Stimulated activated naive B cell treated with anti-CD40 and anti-IgM and Interleukin-4, amounts not matched to agents 10 μg/mL and 1 μg/mL and 100 μg/mL, for 72 hours (primary cell): ENCODE measurements around the gene CYP27A1.
A peak's percentile ranks its signal among the peaks of the same experiment; 100 is the strongest.

ENCODE experiments used
- ATAC-seq, 2 donors: fragments of 150-1000 bp; cut with Tn5 transposase; replicated peaks; 2 replicates each; pipeline ENCODE4 v1.10.0; 2021; ENCODE audit warnings: moderate library complexity in 1 of 2
- DNase-seq: peaks from one replicate; pipeline ENCODE4 v3.0.0; 2021
- H3K27ac Mint-ChIP-seq: one replicate; pipeline ENCODE4 v1.8.0; 2022; ENCODE audit warnings: mild to moderate bottlenecking, mixed read lengths
- H3K27me3 Mint-ChIP-seq, 2 donors: one replicate each; pipeline ENCODE4 v1.8.0; 2022; ENCODE audit warnings: mixed read lengths in 2 of 2
- H3K36me3 Mint-ChIP-seq, 2 donors: one replicate each; pipeline ENCODE4 v1.8.0; 2022; ENCODE audit warnings: mixed read lengths in 2 of 2, mild to moderate bottlenecking in 1 of 2
- H3K4me1 Mint-ChIP-seq, 2 donors: one replicate each; pipeline ENCODE4 v1.8.0; 2022; ENCODE audit warnings: mixed read lengths in 2 of 2, mild to moderate bottlenecking in 1 of 2
- H3K4me3 Mint-ChIP-seq, 2 donors: one replicate each; pipeline ENCODE4 v1.8.0; 2022; ENCODE audit warnings: mild to moderate bottlenecking in 2 of 2, mixed read lengths in 2 of 2, moderate library complexity in 1 of 2
- H3K9me3 Mint-ChIP-seq, 2 donors: one replicate each; pipeline ENCODE4 v1.8.0; 2022; ENCODE audit warnings: mixed read lengths in 2 of 2, mild to moderate bottlenecking in 1 of 2

Gene CYP27A1

DNA sequence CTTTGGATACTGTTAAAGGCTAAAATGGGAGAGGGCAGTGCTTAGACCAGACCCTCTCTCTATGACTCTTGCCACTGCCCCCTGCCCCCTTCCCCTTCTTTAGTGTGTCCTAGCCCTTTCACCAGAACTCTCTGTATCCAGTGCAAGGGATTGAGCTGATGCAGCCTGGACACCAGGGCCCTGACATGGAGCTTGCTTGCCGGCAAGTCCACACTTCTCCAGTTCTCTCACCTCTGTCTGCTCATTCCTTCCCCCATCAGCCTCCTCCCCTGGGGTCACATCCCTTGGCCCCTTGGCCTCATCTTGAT, 76.1 kb downstream of the CYP27A1 start:
- ATAC-seq (no peak), DNase-seq (no peak)
- Mint-ChIP-seq H3K27ac (no peak overlapping the region), H3K4me3 (no peak overlapping the region), H3K27me3 (peaks cover 86 to 94% of the 10 kb centered on the region in 2 donors), H3K4me1 (peaks cover 14 to 31% of the 10 kb centered on the region in 2 donors), H3K9me3 (no peaks in the 10 kb centered on the region), H3K36me3 (no peaks in the 10 kb centered on the region)

GRCh38 chr2:218858671-218859555, 77.0 kb downstream of the CYP27A1 start:
- peaks cover 14 to 27% of the 10 kb centered on the region in 2 donors for H3K4me1 Mint-ChIP-seq
- H3K27me3 Mint-ChIP-seq: peaks cover 86 to 94% of the 10 kb centered on the region in 2 donors
- no peaks in the 10 kb centered on the region for H3K9me3 Mint-ChIP-seq
- peak overlapping the region; percentile 70 for H3K4me3 Mint-ChIP-seq
- H3K27ac Mint-ChIP-seq: no peak overlapping the region
- DNase-seq: no peak
- no peaks in the 10 kb centered on the region for H3K36me3 Mint-ChIP-seq
- ATAC-seq: no peak

DNA sequence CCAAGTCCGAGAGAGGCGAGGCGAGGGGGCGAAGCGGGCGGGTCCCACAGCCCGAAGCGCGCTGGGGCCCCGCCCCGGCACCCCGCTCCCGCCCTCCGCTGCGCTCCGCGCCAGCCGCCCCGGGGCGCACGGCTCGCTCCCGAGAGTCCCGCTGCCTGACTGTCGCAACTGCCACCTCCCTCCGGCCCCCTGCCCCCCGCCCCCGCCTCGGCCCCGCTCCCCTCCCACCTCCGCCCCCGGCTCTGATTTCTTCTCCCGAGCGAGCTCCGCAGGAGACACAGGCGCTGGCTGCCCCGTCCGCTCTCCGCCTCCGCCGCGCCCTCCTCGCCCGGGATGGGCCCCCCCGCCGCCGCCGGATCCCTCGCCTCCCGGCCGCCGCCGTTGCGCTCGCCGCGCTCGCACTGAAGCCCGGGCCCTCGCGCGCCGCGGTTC, 77.6 kb downstream of the CYP27A1 start, which contains the start of gene WNT6:
Gene WNT6, plus strand, starts transcription at position 250 of the 432 bp plus-strand sequence. CDS start 233 bp downstream, outside the sequence.
- peak within 1 kb of the TSS; percentile 63 for H3K27ac Mint-ChIP-seq
- peak within 1 kb of the TSS; percentile 77 to 78 for H3K4me3 Mint-ChIP-seq
- H3K4me1 Mint-ChIP-seq: peaks cover 14 to 27% of the 10 kb centered on the region in 2 donors
- no peaks in the 10 kb centered on the region for H3K36me3 Mint-ChIP-seq
- DNase-seq (no peak), ATAC-seq (peak in 1 of 2 donors; percentile 33)
- peaks cover 85 to 94% of the 10 kb centered on the region in 2 donors for H3K27me3 Mint-ChIP-seq
- H3K9me3 Mint-ChIP-seq: no peaks in the 10 kb centered on the region

DNA sequence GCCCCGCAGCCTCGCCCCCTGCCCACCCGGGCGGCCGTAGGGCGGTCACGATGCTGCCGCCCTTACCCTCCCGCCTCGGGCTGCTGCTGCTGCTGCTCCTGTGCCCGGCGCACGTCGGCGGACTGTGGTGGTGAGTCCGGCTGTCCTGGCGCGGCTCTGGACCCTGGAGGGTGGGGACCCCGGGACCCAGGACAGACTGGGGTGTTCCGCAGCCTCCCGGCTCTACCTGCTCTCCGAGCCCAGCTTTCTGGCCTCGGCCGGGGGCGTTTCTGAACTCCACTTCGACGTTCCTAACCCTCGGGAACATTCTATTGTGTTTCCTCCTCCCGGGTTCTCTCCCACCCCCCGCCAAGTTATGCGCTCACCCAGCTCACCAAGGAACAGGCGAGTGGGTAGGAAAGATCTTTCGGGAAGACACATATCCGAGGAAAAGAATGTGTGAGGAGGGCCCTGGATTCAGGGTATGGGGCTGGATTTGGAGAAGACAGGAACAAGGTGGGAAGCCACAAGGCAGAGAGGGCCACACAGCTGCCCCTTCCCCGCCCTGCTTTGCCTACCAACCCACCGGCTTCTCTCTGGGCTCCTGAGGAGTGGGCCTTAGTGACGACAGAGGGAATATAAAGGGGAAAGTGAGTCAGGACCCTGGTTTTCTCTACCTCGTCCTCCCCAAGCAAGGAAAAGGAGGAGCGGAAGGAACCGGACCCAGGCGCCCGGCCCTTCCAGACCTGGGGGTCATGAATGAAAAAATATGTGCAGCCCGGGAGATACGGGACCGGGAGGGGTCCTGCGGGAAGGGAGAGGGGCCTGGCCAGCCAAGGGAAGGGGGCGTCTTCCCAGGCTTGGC, 78.3 kb downstream of the CYP27A1 start:
- peaks cover 12 to 27% of the 10 kb centered on the region in 2 donors for H3K4me1 Mint-ChIP-seq
- peak overlapping the region; percentile 77 to 78 for H3K4me3 Mint-ChIP-seq
- DNase-seq: no peak
- peak overlapping the region; percentile 63 for H3K27ac Mint-ChIP-seq
- H3K36me3 Mint-ChIP-seq: no peaks in the 10 kb centered on the region
- ATAC-seq: no peak
- H3K27me3 Mint-ChIP-seq: peaks cover 85 to 94% of the 10 kb centered on the region in 2 donors
- H3K9me3 Mint-ChIP-seq: no peaks in the 10 kb centered on the region

GRCh38 chr2:218860950-218861381, 79.0 kb downstream of the CYP27A1 start:
- H3K4me3 Mint-ChIP-seq: no peak overlapping the region
- H3K4me1 Mint-ChIP-seq: peaks cover 11 to 27% of the 10 kb centered on the region in 2 donors
- DNase-seq (no peak), ATAC-seq (no peak)
- peaks cover 83 to 93% of the 10 kb centered on the region in 2 donors for H3K27me3 Mint-ChIP-seq
- H3K27ac Mint-ChIP-seq: no peak overlapping the region
- no peaks in the 10 kb centered on the region for H3K36me3 Mint-ChIP-seq
- H3K9me3 Mint-ChIP-seq: no peaks in the 10 kb centered on the region

DNA sequence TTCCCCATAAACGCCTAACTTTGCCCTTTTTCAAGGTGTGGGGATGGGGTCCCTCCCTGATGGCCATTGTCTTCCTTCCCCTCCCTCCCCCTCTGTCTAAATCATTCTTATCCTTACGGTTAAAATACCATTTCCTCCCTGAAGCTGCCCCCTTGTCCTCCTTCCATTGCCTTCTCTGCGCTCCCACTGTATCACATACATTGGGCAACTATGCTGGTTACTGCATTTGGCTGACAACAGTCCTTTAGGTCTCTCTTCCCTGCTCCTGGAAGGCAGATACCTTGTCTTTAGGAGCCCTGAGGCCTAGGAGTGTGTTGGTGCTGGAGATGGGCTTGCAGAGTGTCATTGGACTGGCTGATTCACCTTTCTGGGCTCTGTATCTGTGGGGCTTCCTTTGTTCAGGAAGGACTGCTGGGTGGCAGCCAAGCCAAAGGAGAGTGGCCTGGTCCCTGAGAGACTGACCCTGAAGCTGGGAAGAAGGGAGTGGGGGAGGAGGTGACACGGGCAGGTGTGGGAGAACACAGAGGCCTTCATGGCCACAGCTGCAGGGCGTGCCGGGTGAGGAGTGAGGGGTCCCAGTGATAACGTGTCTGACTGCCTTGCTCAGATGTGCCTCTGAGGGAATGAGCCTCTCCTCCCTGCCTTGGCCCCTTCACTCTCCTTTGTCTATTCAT, 79.8 kb downstream of the CYP27A1 start:
- H3K4me1 Mint-ChIP-seq: peaks cover 11 to 27% of the 10 kb centered on the region in 2 donors
- H3K27me3 Mint-ChIP-seq: peaks cover 83 to 93% of the 10 kb centered on the region in 2 donors
- no peaks in the 10 kb centered on the region for H3K36me3 Mint-ChIP-seq
- peak overlapping the region in 1 of 2 donors; percentile 29 for H3K4me3 Mint-ChIP-seq
- ATAC-seq (no peak), DNase-seq (no peak)
- no peaks in the 10 kb centered on the region for H3K9me3 Mint-ChIP-seq
- H3K27ac Mint-ChIP-seq: no peak overlapping the region

- no peaks in the 10 kb centered on the region for H3K9me3 Mint-ChIP-seq
- ATAC-seq (no peak), DNase-seq (no peak)
- no peak overlapping the region for H3K4me3 Mint-ChIP-seq
- no peaks in the 10 kb centered on the region for H3K36me3 Mint-ChIP-seq
- H3K27me3 Mint-ChIP-seq: peaks cover 82 to 93% of the 10 kb centered on the region in 2 donors
- H3K27ac Mint-ChIP-seq: no peak overlapping the region
- peaks cover 11 to 27% of the 10 kb centered on the region in 2 donors for H3K4me1 Mint-ChIP-seq
Measured at GRCh38 chr2:218863021-218863520, 81.1 kb downstream of the CYP27A1 start.
